Natural killer cell (primary cell): Measurements from ENCODE around the gene OSBPL9. TPM values are rescaled to one million over a fixed set of nuclear protein-coding genes. Genes with fewer than 3 reads are reported as not detected.

Source experiments
- ATAC-seq, 3 donors: fragments of 150-1000 bp in 2 of 3; fragments of 200-7000 bp in 1 of 3; cut with Tn5 transposase; 1 replicate in 1 of 3; 2 replicates in 2 of 3; pipeline ENCODE4 v1.10.0; 2021; ENCODE audit warnings: mild to moderate bottlenecking in 2 of 3, moderate library complexity in 2 of 3
- DNase-seq, 2 donors: peaks; one replicate each; pipeline versions ENCODE4 v3.0.0 to v3.0.0-alpha.2; 2013 to 2021; ENCODE audit warnings: mixed read lengths in 1 of 2
- H3K27ac ChIP-seq: one replicate; pipeline ENCODE4 v1.5.1; 2013; ENCODE audit warnings: mild to moderate bottlenecking, low read length
- H3K27me3 ChIP-seq: one replicate; pipeline ENCODE4 v1.6.1; 2013; ENCODE audit warnings: low read length; ENCODE audit not compliant: control insufficient read depth, insufficient read depth
- H3K36me3 ChIP-seq: one replicate; pipeline ENCODE4 v1.6.1; 2013; ENCODE audit warnings: low read length; ENCODE audit not compliant: control insufficient read depth, insufficient read depth
- H3K4me1 ChIP-seq: one replicate; pipeline ENCODE4 v1.6.1; 2013; ENCODE audit warnings: low read length; ENCODE audit not compliant: control insufficient read depth, insufficient read depth
- H3K4me3 ChIP-seq: one replicate; pipeline ENCODE4 v1.5.1; 2013; ENCODE audit warnings: low read length
- H3K9me3 ChIP-seq: one replicate; pipeline ENCODE4 v1.6.1; 2013; ENCODE audit warnings: low read length; ENCODE audit not compliant: control insufficient read depth, insufficient read depth
- H3K27ac Mint-ChIP-seq, 2 donors: one replicate each; pipeline ENCODE4 v1.8.0; 2022; ENCODE audit warnings: mild to moderate bottlenecking in 2 of 2, mixed read lengths in 2 of 2, moderate library complexity in 1 of 2
- H3K27me3 Mint-ChIP-seq, 2 donors: one replicate each; pipeline ENCODE4 v1.8.0; 2022; ENCODE audit warnings: low read depth in 2 of 2, mixed read lengths in 2 of 2
- H3K36me3 Mint-ChIP-seq: one replicate; pipeline ENCODE4 v1.8.0; 2022; ENCODE audit warnings: mixed read lengths
- H3K4me1 Mint-ChIP-seq, 2 donors: one replicate each; pipeline ENCODE4 v1.8.0; 2022; ENCODE audit warnings: mixed read lengths in 2 of 2
- H3K4me3 Mint-ChIP-seq: one replicate; pipeline ENCODE4 v1.8.0; 2022; ENCODE audit warnings: mild to moderate bottlenecking, moderate library complexity, mixed read lengths
- H3K9me3 Mint-ChIP-seq, 2 donors: one replicate each; pipeline ENCODE4 v1.8.0; 2022; ENCODE audit warnings: mixed read lengths in 2 of 2
- CTCF ChIP-seq: fragments of 200-600 bp; IDR thresholded peaks from one replicate; pipeline ENCODE4 v1.8.0; 2022; ENCODE audit warnings: antibody characterized with exemption
- WGBS: methylation state at CpG from one replicate; pipeline ENCODE4 v1.1.7; 2013; ENCODE audit warnings: missing lambda C conversion rate; ENCODE audit not compliant: insufficient coverage; 5-methylcytosine and 5-hydroxymethylcytosine counted together
- intact Hi-C: fragments of 100-400 bp; cut with micrococcal nuclease; formaldehyde crosslinking; loops from one replicate; pipeline ENCODE4 v1.14.2; 2022
- total RNA-seq, 4 donors: library from RNA; stranded (reverse); fragments of 120-200 nt in 1 of 4; gene quantifications; one replicate each; pipeline versions ENCODE4 v1.2.3 to v1.2.4, GENCODE V29; 2013 to 2022

OSBPL9 gene
- total RNA-seq, 3 donors from 2014 or later (not counting 1 experiment from before 2014, with no cell fraction given) = 53.0 to 72.6 (median 62.0) TPM

GRCh38 chr1:51648180-51649109 is 31.6 kb downstream of the OSBPL9 start:
- Mint-ChIP-seq H3K36me3 (no peaks in the 10 kb centered on the region), H3K4me1 (peaks cover 23 to 35% of the 10 kb centered on the region in 2 donors), H3K4me3 (no peak overlapping the region), H3K27me3 (no peaks in the 10 kb centered on the region), H3K27ac (no peak overlapping the region), H3K9me3 (no peaks in the 10 kb centered on the region)
- Histone ChIP-seq H3K36me3 (peaks cover 2% of the 10 kb centered on the region), H3K4me1 (no peaks in the 10 kb centered on the region), H3K27me3 (no peaks in the 10 kb centered on the region), H3K9me3 (peaks cover 4% of the 10 kb centered on the region), H3K27ac (no peak overlapping the region), H3K4me3 (no peak overlapping the region)
- no peak for TF ChIP-seq CTCF
- DNase-seq (no peak), ATAC-seq (peak in 2 of 3 donors; percentile 29 to 57)
- 70% methylated on average over 4 of the region's 6 CpGs for WGBS
- intact Hi-C loops = no loop called here

GRCh38 chr1:51649593-51650091 is 32.8 kb downstream of the OSBPL9 start:
- ATAC-seq = no peak
- H3K27me3 Mint-ChIP-seq = no peaks in the 10 kb centered on the region

GRCh38 chr1:51650198-51650597 is 33.3 kb downstream of the OSBPL9 start:
- no peak overlapping the region for H3K4me3 ChIP-seq
- peaks cover 4% of the 10 kb centered on the region for H3K9me3 ChIP-seq
- intact Hi-C loops = no loop called here
- H3K27me3 ChIP-seq = no peaks in the 10 kb centered on the region
- WGBS = no CpG with 5 or more reads among the region's 1 CpG
- Mint-ChIP-seq H3K27ac (no peak overlapping the region), H3K4me1 (peaks cover 22 to 23% of the 10 kb centered on the region in 2 donors), H3K9me3 (no peaks in the 10 kb centered on the region), H3K27me3 (no peaks in the 10 kb centered on the region), H3K36me3 (no peaks in the 10 kb centered on the region), H3K4me3 (no peak overlapping the region)
- no peak for TF ChIP-seq CTCF
- H3K27ac ChIP-seq = no peak overlapping the region
- no peaks in the 10 kb centered on the region for H3K4me1 ChIP-seq
- no peak for ATAC-seq
- no peak for DNase-seq
- H3K36me3 ChIP-seq = peaks cover 4% of the 10 kb centered on the region

More at GRCh38 chr1:51649593-51650091, 32.8 kb downstream of the OSBPL9 start:
- Mint-ChIP-seq H3K4me3 (no peak overlapping the region), H3K27ac (no peak overlapping the region), H3K36me3 (no peaks in the 10 kb centered on the region), H3K9me3 (no peaks in the 10 kb centered on the region), H3K4me1 (peaks cover 23 to 27% of the 10 kb centered on the region in 2 donors)
- peaks cover 4% of the 10 kb centered on the region for H3K9me3 ChIP-seq
- H3K27me3 ChIP-seq = no peaks in the 10 kb centered on the region
- intact Hi-C loops = no loop called here
- no peak overlapping the region for H3K27ac ChIP-seq
- no peak overlapping the region for H3K4me3 ChIP-seq
- WGBS = 91% methylated on average over 3 of the region's 4 CpGs
- no peak for DNase-seq
- H3K4me1 ChIP-seq = no peaks in the 10 kb centered on the region
- peaks cover 4% of the 10 kb centered on the region for H3K36me3 ChIP-seq
- TF ChIP-seq CTCF = no peak
